OCI-LY1 (cell line): ENCODE data around the gene SMCP.
A peak's percentile ranks its signal among the peaks of the same experiment; 100 is the strongest.

Experiments
- H2AFZ ChIP-seq: fragments of 200-600 bp; sonication (generic), shearing (Covaris generic); 2 replicates; pipeline ENCODE4 v1.6.0; 2014; ENCODE audit warnings: antibody characterized with exemption, mild to moderate bottlenecking, low read length
- H3F3A ChIP-seq: fragments of 200-600 bp; sonication (generic), shearing (Covaris generic); 2 replicates; pipeline ENCODE4 v1.6.0; 2014; ENCODE audit warnings: mild to moderate bottlenecking, antibody characterized with exemption, low read length, moderate library complexity; ENCODE audit not compliant: insufficient read depth
- H3K27ac ChIP-seq: fragments of 200-600 bp; sonication (generic); 2 replicates; pipeline ENCODE4 v1.5.1; 2014; ENCODE audit warnings: low read length, mixed run types, mild to moderate bottlenecking, low read depth; ENCODE audit not compliant: poor library complexity, severe bottlenecking
- H3K27me3 ChIP-seq: fragments of 200-600 bp; sonication (generic); 2 replicates; pipeline ENCODE4 v1.6.0; 2014; ENCODE audit warnings: antibody characterized with exemption, mild to moderate bottlenecking, low read length, moderate library complexity; ENCODE audit not compliant: insufficient read depth
- H3K36me3 ChIP-seq: fragments of 200-600 bp; sonication (generic); 2 replicates; pipeline ENCODE4 v1.6.1; 2014; ENCODE audit warnings: mild to moderate bottlenecking, antibody characterized with exemption, low read length, moderate library complexity, mixed read lengths; ENCODE audit not compliant: insufficient read depth
- H3K4me1 ChIP-seq: fragments of 200-600 bp; sonication (generic); 2 replicates; pipeline ENCODE4 v1.5.1; 2014; ENCODE audit warnings: mild to moderate bottlenecking, low read length, moderate library complexity; ENCODE audit not compliant: insufficient read depth, severe bottlenecking
- H3K4me2 ChIP-seq: fragments of 200-600 bp; sonication (generic), shearing (Covaris generic); 2 replicates; pipeline ENCODE4 v1.6.1; 2014; ENCODE audit warnings: low read length
- H3K4me3 ChIP-seq: fragments of 200-600 bp; sonication (generic); 2 replicates; pipeline ENCODE4 v1.5.1; 2014; ENCODE audit warnings: low read length, low read depth, mild to moderate bottlenecking, mixed read lengths; ENCODE audit not compliant: poor library complexity, severe bottlenecking
- H3K79me2 ChIP-seq: fragments of 200-600 bp; shearing (Covaris generic); 2 replicates; pipeline ENCODE4 v1.6.1; 2016; ENCODE audit warnings: mixed run types, low read length, mixed read lengths; ENCODE audit not compliant: insufficient read depth
- H3K9ac ChIP-seq: fragments of 200-600 bp; sonication (generic), shearing (Covaris generic); 2 replicates; pipeline ENCODE4 v1.6.1; 2014; ENCODE audit warnings: mild to moderate bottlenecking, low read length, mixed read lengths
- H3K9me2 ChIP-seq: fragments of 200-600 bp; sonication (generic), shearing (Covaris generic); 2 replicates; pipeline ENCODE4 v1.6.1; 2014; ENCODE audit warnings: low read depth, mild to moderate bottlenecking, low read length, mixed read lengths
- H3K9me3 ChIP-seq: fragments of 200-600 bp; shearing (Covaris generic); 2 replicates; pipeline ENCODE4 v1.6.1; 2014; ENCODE audit warnings: low read length, mixed read lengths
- H4K20me1 ChIP-seq: fragments of 200-600 bp; sonication (generic), shearing (Covaris generic); 2 replicates; pipeline ENCODE4 v1.6.0; 2016; ENCODE audit warnings: mild to moderate bottlenecking, low read length; ENCODE audit not compliant: insufficient read depth
- EZH2 ChIP-seq: fragments of 200-600 bp; sonication (generic), shearing (Covaris generic); IDR thresholded peaks from 2 replicates; pipeline ENCODE4 v1.8.0; 2017; ENCODE audit warnings: borderline replicate concordance, mixed run types, mild to moderate bottlenecking, antibody characterized with exemption, low read length, moderate library complexity, mixed read lengths
- TF ChIP-seq, protein P1 (sequence below): fragments of 200-600 bp; sonication (generic), shearing (Covaris generic); IDR thresholded peaks from 2 replicates; pipeline ENCODE4 v1.5.1; 2017; ENCODE audit warnings: mild to moderate bottlenecking, antibody characterized with exemption, low read length, moderate library complexity, mixed read lengths

SMCP gene

DNA sequence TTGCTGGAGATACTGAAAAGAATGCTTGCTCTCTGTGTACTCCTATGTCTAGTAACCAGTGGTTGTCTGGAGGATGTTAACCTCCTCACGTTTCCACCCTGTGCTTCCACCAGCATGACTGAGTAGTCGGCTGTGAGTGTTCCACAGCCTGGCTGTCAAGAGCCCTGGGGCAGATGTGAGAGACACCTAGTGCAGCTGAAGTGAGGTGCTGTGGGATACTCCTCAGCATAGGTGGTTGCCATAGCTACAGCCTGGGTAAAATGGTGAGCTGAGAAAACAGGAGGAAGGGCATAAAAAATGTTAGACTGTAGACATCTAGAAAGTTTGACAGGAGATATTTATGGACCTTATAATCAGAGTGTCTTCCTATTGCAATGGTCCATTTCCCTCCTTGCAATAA is 46.1 kb downstream of the SMCP start:
- Histone ChIP-seq H3K4me1 (no peaks in the 10 kb centered on the region), H4K20me1 (no peaks in the 10 kb centered on the region), H3K9me3 (no peaks in the 10 kb centered on the region), H3K9ac (no peak overlapping the region), H3K4me3 (no peak overlapping the region), H3K36me3 (no peaks in the 10 kb centered on the region), H3K27me3 (no peaks in the 10 kb centered on the region), H3K27ac (no peak overlapping the region), H2AFZ (no peak overlapping the region), H3K9me2 (no peaks in the 10 kb centered on the region), H3K79me2 (no peaks in the 10 kb centered on the region), H3F3A (no peaks in the 10 kb centered on the region), H3K4me2 (no peak overlapping the region)
- TF ChIP-seq, protein P1, sequence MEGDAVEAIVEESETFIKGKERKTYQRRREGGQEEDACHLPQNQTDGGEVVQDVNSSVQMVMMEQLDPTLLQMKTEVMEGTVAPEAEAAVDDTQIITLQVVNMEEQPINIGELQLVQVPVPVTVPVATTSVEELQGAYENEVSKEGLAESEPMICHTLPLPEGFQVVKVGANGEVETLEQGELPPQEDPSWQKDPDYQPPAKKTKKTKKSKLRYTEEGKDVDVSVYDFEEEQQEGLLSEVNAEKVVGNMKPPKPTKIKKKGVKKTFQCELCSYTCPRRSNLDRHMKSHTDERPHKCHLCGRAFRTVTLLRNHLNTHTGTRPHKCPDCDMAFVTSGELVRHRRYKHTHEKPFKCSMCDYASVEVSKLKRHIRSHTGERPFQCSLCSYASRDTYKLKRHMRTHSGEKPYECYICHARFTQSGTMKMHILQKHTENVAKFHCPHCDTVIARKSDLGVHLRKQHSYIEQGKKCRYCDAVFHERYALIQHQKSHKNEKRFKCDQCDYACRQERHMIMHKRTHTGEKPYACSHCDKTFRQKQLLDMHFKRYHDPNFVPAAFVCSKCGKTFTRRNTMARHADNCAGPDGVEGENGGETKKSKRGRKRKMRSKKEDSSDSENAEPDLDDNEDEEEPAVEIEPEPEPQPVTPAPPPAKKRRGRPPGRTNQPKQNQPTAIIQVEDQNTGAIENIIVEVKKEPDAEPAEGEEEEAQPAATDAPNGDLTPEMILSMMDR = no peak
- TF ChIP-seq EZH2 = no peak

DNA sequence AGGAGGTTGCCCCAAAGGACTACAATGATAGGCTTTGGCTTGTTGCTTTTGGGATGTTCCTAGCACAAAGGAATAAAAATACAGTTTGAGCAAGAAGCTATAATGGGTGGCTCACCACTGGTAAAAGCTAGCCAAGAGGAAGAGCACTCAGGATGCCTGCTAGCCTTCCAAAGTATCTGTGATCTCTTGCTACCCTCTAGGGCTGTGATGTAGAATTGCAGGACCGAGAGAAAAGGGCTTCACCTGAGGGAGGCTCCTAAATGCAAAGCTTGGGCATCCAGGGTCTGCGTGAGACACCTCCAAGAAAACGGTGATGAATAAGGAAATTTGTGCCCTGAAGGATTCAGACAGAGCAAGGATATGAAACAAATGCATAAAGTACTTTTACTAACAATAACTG is 48.0 kb downstream of the SMCP start:
- no peaks in the 10 kb centered on the region for H3K4me1 ChIP-seq
- H3K9ac ChIP-seq = no peak overlapping the region
- no peaks in the 10 kb centered on the region for H3K9me3 ChIP-seq
- H3K27ac ChIP-seq = no peak overlapping the region
- TF ChIP-seq EZH2 = no peak
- TF ChIP-seq, protein P1 = peak; percentile 49; the same call in 1 of the 2 replicates
- no peaks in the 10 kb centered on the region for H3K27me3 ChIP-seq
- H3F3A ChIP-seq = no peaks in the 10 kb centered on the region
- H4K20me1 ChIP-seq = no peaks in the 10 kb centered on the region
- no peak overlapping the region for H3K4me2 ChIP-seq
- no peak overlapping the region for H2AFZ ChIP-seq
- H3K4me3 ChIP-seq = no peak overlapping the region
- no peaks in the 10 kb centered on the region for H3K9me2 ChIP-seq
- no peaks in the 10 kb centered on the region for H3K79me2 ChIP-seq
- H3K36me3 ChIP-seq = no peaks in the 10 kb centered on the region

DNA sequence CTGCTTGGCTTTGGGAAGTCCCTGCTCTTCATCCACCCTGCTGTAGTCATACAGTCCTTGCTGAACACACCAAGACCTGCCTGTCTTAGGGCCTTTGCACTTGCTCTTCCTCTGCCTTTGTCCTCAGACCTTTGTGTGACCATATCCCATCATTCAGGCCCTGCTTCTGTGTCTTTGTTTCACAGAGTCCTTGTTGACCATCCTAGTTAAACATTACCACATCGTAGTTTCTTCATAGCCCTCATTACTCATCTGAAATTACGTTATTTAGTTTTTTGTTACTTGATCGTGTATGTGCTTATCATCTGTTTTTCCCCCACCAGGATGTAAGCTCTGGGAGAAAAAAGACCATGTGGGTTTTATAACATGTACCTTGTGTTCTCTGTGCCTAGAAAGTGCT is 50.5 kb downstream of the SMCP start:
- Histone ChIP-seq H3K36me3 (no peaks in the 10 kb centered on the region), H3K27ac (no peak overlapping the region), H3K79me2 (no peaks in the 10 kb centered on the region), H2AFZ (no peak overlapping the region), H3K9me3 (no peaks in the 10 kb centered on the region), H3K4me3 (no peak overlapping the region), H3K27me3 (no peaks in the 10 kb centered on the region), H3K4me2 (no peak overlapping the region), H3F3A (no peaks in the 10 kb centered on the region), H3K9me2 (no peaks in the 10 kb centered on the region), H3K9ac (no peak overlapping the region), H3K4me1 (no peaks in the 10 kb centered on the region), H4K20me1 (no peaks in the 10 kb centered on the region)
- no peak for TF ChIP-seq EZH2
- TF ChIP-seq, protein P1 = no peak
